ENCODE results near the gene XRCC3.
A peak's percentile ranks its signal among the peaks of the same experiment; 100 is the strongest.
"Not testable (repeated sequence)": the region's sequence is repeated elsewhere in the genome, so short reads cannot be mapped to it uniquely, and the experiment has no call there.

The XRCC3 gene

GRCh38 chr14:103692159-103692558 lies 23.1 kb downstream of the XRCC3 start:
- no peak for DNase-seq

GRCh38 chr14:103691655-103692054 lies 23.6 kb downstream of the XRCC3 start:
- DNase-seq = not testable (repeated sequence)

- DNase-seq = no peak
Measured at GRCh38 chr14:103690332-103690731, 24.9 kb downstream of the XRCC3 start.

- DNase-seq = no peak
Measured at GRCh38 chr14:103688906-103689902, 26.0 kb downstream of the XRCC3 start.

- no peak for DNase-seq
Measured at GRCh38 chr14:103688441-103688840, 26.8 kb downstream of the XRCC3 start.

GRCh38 chr14:103687712-103688111 lies 27.5 kb downstream of the XRCC3 start:
- DNase-seq = no peak

GRCh38 chr14:103686831-103687485 lies 28.3 kb downstream of the XRCC3 start:
- DNase-seq = no peak

- no peak for DNase-seq
Measured at GRCh38 chr14:103685276-103686211, 29.7 kb downstream of the XRCC3 start.

GRCh38 chr14:103684871-103685270 lies 30.4 kb downstream of the XRCC3 start:
- no peak for DNase-seq

GRCh38 chr14:103684471-103684870 lies 30.8 kb downstream of the XRCC3 start:
- DNase-seq = no peak

- no peak for DNase-seq
Measured at GRCh38 chr14:103683139-103683538, 32.1 kb downstream of the XRCC3 start.

GRCh38 chr14:103680491-103681231 lies 34.6 kb downstream of the XRCC3 start:
- DNase-seq = no peak

GRCh38 chr14:103679351-103679750 lies 35.9 kb downstream of the XRCC3 start:
- peak; percentile 77 to 78 for DNase-seq

GRCh38 chr14:103676881-103677675 lies 38.2 kb downstream of the XRCC3 start:
- no peak for DNase-seq

- no peak for DNase-seq
Measured at GRCh38 chr14:103675957-103676356, 39.3 kb downstream of the XRCC3 start.

- DNase-seq = no peak
Measured at GRCh38 chr14:103671911-103672310, 43.3 kb downstream of the XRCC3 start.

GRCh38 chr14:103669370-103669769 lies 45.9 kb downstream of the XRCC3 start:
- no peak for DNase-seq

GRCh38 chr14:103668117-103668516 lies 47.1 kb downstream of the XRCC3 start:
- DNase-seq = no peak

- DNase-seq = no peak
Measured at GRCh38 chr14:103667671-103668070, 47.6 kb downstream of the XRCC3 start.

GRCh38 chr14:103663506-103663905 lies 51.7 kb downstream of the XRCC3 start:
- no peak for DNase-seq

GRCh38 chr14:103662591-103662990 lies 52.7 kb downstream of the XRCC3 start:
- no peak for DNase-seq
